Effector CD8-positive, alpha-beta T cell (primary cell): ENCODE results near the gene WDFY4.

Experiments used
- DNase-seq: peaks from one replicate; lab custom pipeline; 2025; lab: John Stamatoyannopoulos, UW

WDFY4 gene

GRCh38 chr10:48944171-48944570, 259.5 kb downstream of the WDFY4 start:
- no peak for DNase-seq

GRCh38 chr10:48945441-48946130, 260.9 kb downstream of the WDFY4 start:
- DNase-seq: no peak

GRCh38 chr10:48946332-48946731, 261.7 kb downstream of the WDFY4 start:
- no peak for DNase-seq

- no peak for DNase-seq
Observed at GRCh38 chr10:48946891-48947500, 262.3 kb downstream of the WDFY4 start.

GRCh38 chr10:48947690-48948469, 263.2 kb downstream of the WDFY4 start:
- no peak for DNase-seq

- DNase-seq: no peak
Observed at GRCh38 chr10:48948470-48949037, 263.9 kb downstream of the WDFY4 start.

- no peak for DNase-seq
Observed at GRCh38 chr10:48951707-48952106, 267.0 kb downstream of the WDFY4 start.

GRCh38 chr10:48957361-48958151, 272.9 kb downstream of the WDFY4 start:
- DNase-seq: no peak

- no peak for DNase-seq
Observed at GRCh38 chr10:48958598-48959190, 274.0 kb downstream of the WDFY4 start.

GRCh38 chr10:48964038-48964437, 279.4 kb downstream of the WDFY4 start:
- no peak for DNase-seq

GRCh38 chr10:48965460-48965859, 280.8 kb downstream of the WDFY4 start:
- DNase-seq: no peak

- no peak for DNase-seq
Observed at GRCh38 chr10:48968036-48968435, 283.4 kb downstream of the WDFY4 start.

GRCh38 chr10:48970046-48970445, 285.4 kb downstream of the WDFY4 start:
- DNase-seq: no peak

- no peak for DNase-seq
Observed at GRCh38 chr10:48970654-48971053, 286.0 kb downstream of the WDFY4 start.

- DNase-seq: no peak
Observed at GRCh38 chr10:48973065-48973464, 288.4 kb downstream of the WDFY4 start.

GRCh38 chr10:48974510-48975156, 290.0 kb downstream of the WDFY4 start:
- no peak for DNase-seq

GRCh38 chr10:48976196-48976595, 291.5 kb downstream of the WDFY4 start:
- no peak for DNase-seq

GRCh38 chr10:48978318-48978717, 293.6 kb downstream of the WDFY4 start:
- no peak for DNase-seq

GRCh38 chr10:48981310-48981907, 296.7 kb downstream of the WDFY4 start:
- no peak for DNase-seq

- no peak for DNase-seq
Observed at GRCh38 chr10:48982584-48982983, 297.9 kb downstream of the WDFY4 start.
